Upper lobe of left lung (tissue), 6 donors: ENCODE data around the gene UBR4. TPM values are rescaled to one million over a fixed set of nuclear protein-coding genes. Genes with fewer than 3 reads are reported as not detected.

Source experiments
- ATAC-seq, 2 donors: fragments of 200-7000 bp; cut with Tn5 transposase; one replicate each; pipeline ENCODE4 v1.9.1; 2022; ENCODE audit warnings: mild to moderate bottlenecking in 2 of 2, moderate library complexity in 2 of 2; ENCODE audit not compliant: low FRiP score in 2 of 2
- DNase-seq, 2 donors: peaks; one replicate each; pipeline ENCODE4 v3.0.0-alpha.2; 2019 to 2020
- H3K27ac ChIP-seq, 4 donors: fragments of 200-600 bp; sonication (generic); one replicate each; pipeline ENCODE4 v1.5.1; 2016 to 2019
- H3K27me3 ChIP-seq, 4 donors: fragments of 200-600 bp; sonication (generic); one replicate each; pipeline ENCODE4 v1.5.1; 2017 to 2019
- H3K36me3 ChIP-seq, 4 donors: fragments of 200-600 bp; sonication (generic); one replicate each; pipeline ENCODE4 v1.5.1; 2016 to 2019
- H3K4me1 ChIP-seq, 4 donors: fragments of 200-600 bp; sonication (generic); one replicate each; pipeline ENCODE4 v1.5.1; 2018 to 2019
- H3K4me3 ChIP-seq, 4 donors: fragments of 200-600 bp; sonication (generic); one replicate each; pipeline ENCODE4 v1.5.1; 2017 to 2019; ENCODE audit warnings: mild to moderate bottlenecking in 2 of 4, moderate library complexity in 1 of 4
- H3K9me3 ChIP-seq, 4 donors: fragments of 200-600 bp; sonication (generic); one replicate each; pipeline ENCODE4 v1.5.1; 2018 to 2019
- CTCF ChIP-seq, 6 experiments: fragments of 450-650 bp in 4 of 6; fragments of 200-600 bp in 2 of 6; sonication (generic) in 2 of 6; IDR thresholded peaks; one replicate each; pipeline ENCODE4 v1.5.1; 2016 to 2019; ENCODE audit warnings: antibody characterized with exemption in 6 of 6
- EP300 ChIP-seq, 4 donors: sonication (generic); formaldehyde crosslinking; IDR thresholded peaks; one replicate each; pipeline ENCODE4 v1.5.1; 2017; ENCODE audit warnings: antibody characterized with exemption in 4 of 4, control low read depth in 2 of 4
- POLR2A ChIP-seq, 4 donors: fragments of 450-650 bp; IDR thresholded peaks; one replicate each; pipeline ENCODE4 v1.5.1; 2016 to 2017; ENCODE audit warnings: antibody characterized with exemption in 4 of 4, mild to moderate bottlenecking in 2 of 4
- POLR2AphosphoS5 ChIP-seq, 2 donors: sonication (generic); formaldehyde crosslinking; IDR thresholded peaks; one replicate each; pipeline ENCODE4 v1.5.1; 2017; ENCODE audit warnings: antibody characterized with exemption in 2 of 2
- WGBS, 2 donors: methylation state at CpG; one replicate each; pipeline ENCODE4 v1.1.5; 2017 to 2018; 5-methylcytosine and 5-hydroxymethylcytosine counted together
- total RNA-seq, 6 donors: library from RNA; depleted of rRNA in 4 of 6; stranded (reverse); fragments of >200 nt in 4 of 6; gene quantifications; one replicate each; pipeline versions ENCODE4 v1.1.0 to v1.2.1, GENCODE V29; 2016 to 2021
- donor health status: DM: no; HTN: no; CAD: no; lungs with moderate emphysema.
- donor health status: DM: no; HTN: yes; CAD: no; lungs with severe emphysema.

Gene UBR4
- total RNA-seq, 6 donors from 2014 or later = 101 to 317 (median 135) TPM

DNA sequence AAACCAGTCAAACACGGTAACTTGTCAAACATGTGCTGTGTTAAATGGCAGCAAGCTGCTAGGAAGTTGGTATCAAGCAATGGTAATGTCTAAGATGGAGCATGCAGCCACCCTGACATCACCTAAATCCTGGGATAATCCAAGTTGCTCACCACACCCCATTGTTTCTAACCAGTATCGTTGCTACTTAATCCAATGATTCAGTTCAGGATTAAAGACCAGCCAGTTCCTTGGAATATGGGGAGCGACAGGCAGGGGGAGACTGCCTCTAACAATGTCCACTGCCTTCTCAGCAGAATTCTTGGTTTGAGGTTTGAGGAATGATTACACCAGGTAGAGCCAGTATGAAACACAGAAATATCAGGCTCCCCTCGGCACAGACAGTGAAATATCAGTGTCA is 131.5 kb downstream of the UBR4 start:
- ATAC-seq (no peak), DNase-seq (no peak)
- Histone ChIP-seq H3K27me3 (no peaks in the 10 kb centered on the region), H3K4me1 (peaks cover 26 to 60% (median 51%) of the 10 kb centered on the region in 4 donors), H3K4me3 (no peak overlapping the region), H3K27ac (no peak overlapping the region), H3K9me3 (no peaks in the 10 kb centered on the region), H3K36me3 (peaks cover 36 to 99% (median 80%) of the 10 kb centered on the region in 4 donors)
- WGBS, 2 donors = 89 to 95% methylated on average over 4 of the region's 4 CpGs
- TF ChIP-seq POLR2A (IDR thresholded peaks at IDR 0.05) (no peak), EP300 (IDR thresholded peaks at IDR 0.05) (no peak), CTCF (IDR thresholded peaks at IDR 0.05) (no peak), POLR2AphosphoS5 (IDR thresholded peaks at IDR 0.05) (no peak)

GRCh38 chr1:19076841-19077616 is 133.0 kb downstream of the UBR4 start:
- 94 to 95% methylated on average over 19 to 20 of the region's 20 CpGs for WGBS, 2 donors
- no peaks in the 10 kb centered on the region for H3K9me3 ChIP-seq
- H3K27ac ChIP-seq = no peak overlapping the region
- no peak for TF ChIP-seq EP300 (IDR thresholded peaks at IDR 0.05)
- no peak for TF ChIP-seq POLR2AphosphoS5 (IDR thresholded peaks at IDR 0.05)
- TF ChIP-seq POLR2A (IDR thresholded peaks at IDR 0.05) = no peak
- no peak for TF ChIP-seq CTCF (IDR thresholded peaks at IDR 0.05)
- H3K36me3 ChIP-seq = peaks cover 30 to 95% (median 79%) of the 10 kb centered on the region in 4 donors
- H3K4me1 ChIP-seq = peaks cover 23 to 57% (median 53%) of the 10 kb centered on the region in 4 donors
- DNase-seq (no peak), ATAC-seq (no peak)
- H3K27me3 ChIP-seq = no peaks in the 10 kb centered on the region
- H3K4me3 ChIP-seq = no peak overlapping the region

- WGBS, 2 donors = 70 to 71% methylated on average over 15 to 21 of the region's 21 CpGs
- DNase-seq = peak in 1 of 2 donors; percentile 84
- peak; percentile 21 to 60 for ATAC-seq
These were observed 135.0 kb downstream of the UBR4 start for GRCh38 chr1:19074902-19075721.

GRCh38 chr1:19074361-19074901 is 135.6 kb downstream of the UBR4 start:
- H3K27me3 ChIP-seq = no peaks in the 10 kb centered on the region
- DNase-seq (no peak), ATAC-seq (no peak)
- peak overlapping the region; percentile 11 to 78 (median 38) for H3K27ac ChIP-seq
- TF ChIP-seq POLR2A (IDR thresholded peaks at IDR 0.05) (no peak), CTCF (IDR thresholded peaks at IDR 0.05) (no peak), EP300 (IDR thresholded peaks at IDR 0.05) (no peak), POLR2AphosphoS5 (IDR thresholded peaks at IDR 0.05) (no peak)
- H3K36me3 ChIP-seq = peaks cover 26 to 71% (median 69%) of the 10 kb centered on the region in 4 donors
- peaks cover 4 to 49% (median 42%) of the 10 kb centered on the region in 4 donors for H3K4me1 ChIP-seq
- 61 to 68% methylated on average over 17 of the region's 17 CpGs for WGBS, 2 donors
- no peaks in the 10 kb centered on the region for H3K9me3 ChIP-seq
- H3K4me3 ChIP-seq = no peak overlapping the region

More at GRCh38 chr1:19074902-19075721, 135.0 kb downstream of the UBR4 start:
- peaks cover 7 to 49% (median 47%) of the 10 kb centered on the region in 4 donors for H3K4me1 ChIP-seq
- H3K27me3 ChIP-seq = no peaks in the 10 kb centered on the region
- H3K9me3 ChIP-seq = no peaks in the 10 kb centered on the region
- peaks cover 26 to 77% (median 72%) of the 10 kb centered on the region in 4 donors for H3K36me3 ChIP-seq
- TF ChIP-seq POLR2A (IDR thresholded peaks at IDR 0.05) = peak in 1 of 4 donors; percentile 22
- TF ChIP-seq POLR2AphosphoS5 (IDR thresholded peaks at IDR 0.05) = no peak
- TF ChIP-seq EP300 (IDR thresholded peaks at IDR 0.05) = peak in 1 of 4 donors; percentile 14
- no peak for TF ChIP-seq CTCF (IDR thresholded peaks at IDR 0.05)
- H3K4me3 ChIP-seq = no peak overlapping the region
- peak overlapping the region; percentile 11 to 78 (median 62) for H3K27ac ChIP-seq
